Measurements from ENCODE around the gene MYO3B.

The MYO3B gene

GRCh38 chr2:170292415-170292814, 114.5 kb downstream of the MYO3B start:
- no peak for TF ChIP-seq REST (IDR thresholded peaks at IDR 0.05; ENCODE audit: insufficient read depth in 1 of 2, low read depth in 2 of 2, low read length in 2 of 2)
- TF ChIP-seq FOXP2 (optimal IDR thresholded peaks at IDR 0.05; ENCODE audit: borderline replicate concordance, extremely low read depth, extremely low read length, insufficient read depth), result no peak

- TF ChIP-seq SIN3A (IDR thresholded peaks at IDR 0.05; ENCODE audit: borderline replicate concordance, insufficient read depth, low read length) (no peak), FOXP2 (optimal IDR thresholded peaks at IDR 0.05; ENCODE audit: borderline replicate concordance, extremely low read depth, extremely low read length, insufficient read depth) (no peak)
These were observed 119.5 kb downstream of the MYO3B start for GRCh38 chr2:170297496-170297895.

GRCh38 chr2:170298115-170298514, 120.2 kb downstream of the MYO3B start:
- TF ChIP-seq FOXP2 (optimal IDR thresholded peaks at IDR 0.05; ENCODE audit: borderline replicate concordance, extremely low read depth, extremely low read length, insufficient read depth) (no peak), REST (IDR thresholded peaks at IDR 0.05; ENCODE audit: insufficient read depth in 1 of 2, low read depth in 2 of 2, low read length in 2 of 2) (no peak), POLR2AphosphoS5 (IDR thresholded peaks at IDR 0.05; ENCODE audit: low read depth, low read length) (no peak), TAF1 (IDR thresholded peaks at IDR 0.05; ENCODE audit: borderline replicate concordance, insufficient read depth, low read length) (no peak), SIN3A (IDR thresholded peaks at IDR 0.05; ENCODE audit: borderline replicate concordance, insufficient read depth, low read length) (no peak)

DNA sequence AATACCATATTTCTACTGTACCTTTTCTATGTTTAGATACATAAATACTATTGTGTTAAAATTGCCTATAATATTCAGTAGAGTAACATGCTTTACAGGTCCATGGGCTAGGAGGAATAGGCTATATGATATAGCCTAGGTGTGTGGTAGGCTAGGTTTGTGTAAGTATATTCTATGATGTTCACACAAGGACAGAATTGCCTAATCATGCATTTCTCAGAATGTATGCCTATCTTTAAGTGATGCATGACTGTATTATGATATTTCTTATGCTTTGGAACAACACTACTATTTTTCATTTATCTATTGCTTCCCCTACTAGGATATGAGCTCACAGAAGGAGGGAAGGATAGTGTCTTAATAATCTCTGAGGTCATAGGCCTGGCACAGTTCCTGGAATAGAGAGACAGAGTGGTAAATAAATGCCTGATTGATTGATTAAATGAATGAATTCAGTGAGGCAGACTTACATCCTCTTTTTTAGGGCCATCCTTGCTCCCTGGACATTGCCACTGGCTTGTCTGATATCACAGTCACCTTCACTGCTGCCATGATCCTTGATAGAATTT, 121.0 kb downstream of the MYO3B start:
- TF ChIP-seq SIN3A (IDR thresholded peaks at IDR 0.05; ENCODE audit: borderline replicate concordance, insufficient read depth, low read length), result no peak

GRCh38 chr2:170300993-170301392, 123.0 kb downstream of the MYO3B start:
- TF ChIP-seq FOXP2 (optimal IDR thresholded peaks at IDR 0.05; ENCODE audit: borderline replicate concordance, extremely low read depth, extremely low read length, insufficient read depth), result no peak
- TF ChIP-seq REST (IDR thresholded peaks at IDR 0.05; ENCODE audit: insufficient read depth in 1 of 2, low read depth in 2 of 2, low read length in 2 of 2), result no peak
- no peak for TF ChIP-seq SIN3A (IDR thresholded peaks at IDR 0.05; ENCODE audit: borderline replicate concordance, insufficient read depth, low read length)
- TF ChIP-seq POLR2AphosphoS5 (IDR thresholded peaks at IDR 0.05; ENCODE audit: low read depth, low read length), result no peak
- no peak for TF ChIP-seq TAF1 (IDR thresholded peaks at IDR 0.05; ENCODE audit: borderline replicate concordance, insufficient read depth, low read length)

- TF ChIP-seq POLR2AphosphoS5 (IDR thresholded peaks at IDR 0.05; ENCODE audit: low read depth, low read length), result no peak
- TF ChIP-seq SIN3A (IDR thresholded peaks at IDR 0.05; ENCODE audit: borderline replicate concordance, insufficient read depth, low read length), result no peak
- TF ChIP-seq REST (IDR thresholded peaks at IDR 0.05; ENCODE audit: insufficient read depth in 1 of 2, low read depth in 2 of 2, low read length in 2 of 2), result no peak
- TF ChIP-seq TAF1 (IDR thresholded peaks at IDR 0.05; ENCODE audit: borderline replicate concordance, insufficient read depth, low read length), result no peak
- no peak for TF ChIP-seq FOXP2 (optimal IDR thresholded peaks at IDR 0.05; ENCODE audit: borderline replicate concordance, extremely low read depth, extremely low read length, insufficient read depth)
These were observed 123.7 kb downstream of the MYO3B start for GRCh38 chr2:170301626-170302025.
